A549 (cell line): ENCODE results near the gene APBB2. TPM values are rescaled to one million over a fixed set of nuclear protein-coding genes. Genes with fewer than 3 reads are reported as not detected.
A peak's percentile ranks its signal among the peaks of the same experiment; 100 is the strongest.

Source experiments
- ATAC-seq, 2 experiments: fragments of 200-7000 bp in 1 of 2; fragments of >200 bp in 1 of 2; cut with Nextera tagmentation in 1 of 2; cut with Tn5 transposase in 1 of 2; 3 replicates each; pipeline versions ENCODE4 v1.8.0 to v1.9.1; 2018 to 2020; ENCODE audit warnings: mild to moderate bottlenecking in 1 of 2, moderate library complexity in 1 of 2
- CTCF ChIA-PET: fragments of 300-600 bp; sonication (Branson Sonifier 250); formaldehyde crosslinking; extraction: SDS; loops from one replicate; lab custom pipeline; 2021; ENCODE audit warnings: antibody characterized with exemption, inconsistent platforms; lab: Yijun Ruan, JAX
- POLR2A ChIA-PET: fragments of 350-600 bp; formaldehyde crosslinking; extraction: SDS; loops from one replicate; lab custom pipeline; 2021; ENCODE audit warnings: antibody characterized with exemption, inconsistent platforms; lab: Yijun Ruan, JAX
- DNase-seq, 2 experiments: peaks; one replicate each; pipeline versions ENCODE4 v3.0.0 to v3.0.0-alpha.2; 2011 to 2016; ENCODE audit warnings: low read depth in 1 of 2, low spot score in 1 of 2
- FAIRE-seq: peaks from 2 replicates; lab custom pipeline; 2011; peaks lifted over from hg19 to GRCh38; lab: Jason Lieb, UNC
- H3K27ac ChIP-seq, 2 experiments: fragments of >200 bp; sonication (Bioruptor Twin); formaldehyde crosslinking; 3 replicates each; pipeline ENCODE4 v1.5.1; 2016 to 2017
- H3K4me1 ChIP-seq: fragments of >200 bp; sonication (Bioruptor Twin); formaldehyde crosslinking; 3 replicates; pipeline ENCODE4 v1.6.1; 2016
- H3K4me2 ChIP-seq: fragments of >200 bp; sonication (Bioruptor Twin); formaldehyde crosslinking; 3 replicates; pipeline ENCODE4 v1.6.1; 2016
- H3K4me3 ChIP-seq: fragments of >200 bp; sonication (Bioruptor Twin); formaldehyde crosslinking; 3 replicates; pipeline ENCODE4 v1.5.1; 2016
- H3K9me3 ChIP-seq: fragments of >200 bp; sonication (Bioruptor Twin); formaldehyde crosslinking; 3 replicates; pipeline ENCODE4 v1.6.1; 2016
- ATOH8 ChIP-seq: fragments of 250-450 bp; sonication (Bioruptor Pico); IDR thresholded peaks from 2 replicates; pipeline ENCODE4 v1.5.0; 2020; ENCODE audit warnings: low read depth, mild to moderate bottlenecking, moderate library complexity
- CBX2 ChIP-seq: fragments of 200-600 bp; sonication (generic); IDR thresholded peaks from 2 replicates; pipeline ENCODE4 v1.6.1; 2016; ENCODE audit warnings: low read depth, mild to moderate bottlenecking, borderline replicate concordance
- CBX8 ChIP-seq: fragments of 200-600 bp; sonication (generic); IDR thresholded peaks from 2 replicates; pipeline ENCODE4 v1.6.1; 2016
- CHD2 ChIP-seq: fragments of 150-350 bp; IDR thresholded peaks from 2 replicates; pipeline ENCODE4 v1.6.1; 2014; ENCODE audit warnings: low read length; ENCODE audit not compliant: partially characterized antibody
- CHD4 ChIP-seq: fragments of 200-600 bp; sonication (generic); IDR thresholded peaks from 2 replicates; pipeline ENCODE4 v1.6.1; 2016; ENCODE audit warnings: antibody characterized with exemption, mild to moderate bottlenecking, borderline replicate concordance
- EHMT2 ChIP-seq: fragments of 200-600 bp; sonication (generic); IDR thresholded peaks from 2 replicates; pipeline ENCODE4 v1.6.1; 2016; ENCODE audit warnings: antibody characterized with exemption, low read depth, mild to moderate bottlenecking, moderate library complexity
- ELK1 ChIP-seq: fragments of 150-350 bp; IDR thresholded peaks from 2 replicates; pipeline ENCODE4 v1.6.1; 2014; ENCODE audit warnings: low read depth, mild to moderate bottlenecking, low read length
- FOSL2 ChIP-seq, 2 experiments: fragments of 450-650 bp in 1 of 2; fragments of >200 bp in 1 of 2; sonication (Bioruptor Twin) in 1 of 2; formaldehyde crosslinking; IDR thresholded peaks; 2 replicates each; pipeline versions ENCODE4 v1.5.0 to v1.6.1; 2016 to 2020; ENCODE audit warnings: mild to moderate bottlenecking in 1 of 2, moderate library complexity in 1 of 2
- GATA3 ChIP-seq: IDR thresholded peaks from 2 replicates; pipeline ENCODE4 v1.6.1; 2012; ENCODE audit warnings: borderline replicate concordance
- HEYL ChIP-seq: fragments of 250-450 bp; sonication (Bioruptor Pico); IDR thresholded peaks from 2 replicates; pipeline ENCODE4 v1.8.0; 2021; ENCODE audit warnings: mild to moderate bottlenecking, moderate library complexity
- HOXB13 ChIP-seq: fragments of 250-450 bp; sonication (Bioruptor Pico); IDR thresholded peaks from 2 replicates; pipeline ENCODE4 v1.5.0; 2020; ENCODE audit warnings: low read depth, mild to moderate bottlenecking, moderate library complexity
- JUNB ChIP-seq: fragments of >200 bp; sonication (Bioruptor Twin); formaldehyde crosslinking; IDR thresholded peaks from 2 replicates; pipeline ENCODE4 v1.6.1; 2016
- KDM5A ChIP-seq: fragments of 200-600 bp; sonication (generic); IDR thresholded peaks from 2 replicates; pipeline ENCODE4 v1.6.1; 2016; ENCODE audit warnings: antibody characterized with exemption, mild to moderate bottlenecking
- MAFK ChIP-seq: fragments of 450-650 bp; IDR thresholded peaks from 2 replicates; pipeline ENCODE4 v1.6.1; 2014; ENCODE audit not compliant: partially characterized antibody
- MAZ ChIP-seq: fragments of 150-350 bp; IDR thresholded peaks from 2 replicates; pipeline ENCODE4 v1.6.1; 2014; ENCODE audit warnings: antibody characterized with exemption, low read depth, low read length, borderline replicate concordance
- MYC ChIP-seq: IDR thresholded peaks from 2 replicates; pipeline ENCODE4 v1.6.1; 2012; ENCODE audit warnings: mild to moderate bottlenecking, inconsistent platforms, low read length, improper control_type of control experiment, borderline replicate concordance
- NFE2L2 ChIP-seq: fragments of 150-350 bp; conservative IDR thresholded peaks from 2 replicates; pipeline ENCODE4 v1.6.1; 2014; ENCODE audit warnings: low read length
- NPAS2 ChIP-seq: fragments of 250-450 bp; sonication (Bioruptor Pico); IDR thresholded peaks from 2 replicates; pipeline ENCODE4 v1.8.0; 2022; ENCODE audit warnings: mild to moderate bottlenecking, moderate library complexity, borderline replicate concordance
- PBX3 ChIP-seq: IDR thresholded peaks from 2 replicates; pipeline ENCODE4 v1.6.1; 2012
- RAD21 ChIP-seq, 2 experiments: fragments of >200 bp in 1 of 2; sonication (Bioruptor Twin) in 1 of 2; formaldehyde crosslinking in 1 of 2; IDR thresholded peaks in 1 of 2; conservative IDR thresholded peaks in 1 of 2; 2 replicates in 1 of 2; 3 replicates in 1 of 2; pipeline ENCODE4 v1.6.1; 2012 to 2018; ENCODE audit warnings: inconsistent platforms in 1 of 2
- RARB ChIP-seq: fragments of 250-450 bp; sonication (Bioruptor Pico); IDR thresholded peaks from 2 replicates; pipeline ENCODE4 v1.8.0; 2021; ENCODE audit warnings: mild to moderate bottlenecking, moderate library complexity
- RFX5 ChIP-seq: fragments of 450-650 bp; IDR thresholded peaks from 2 replicates; pipeline ENCODE4 v1.7.1; 2014; ENCODE audit warnings: antibody characterized with exemption, mild to moderate bottlenecking, moderate library complexity
- RNF2 ChIP-seq: fragments of 200-600 bp; sonication (generic); IDR thresholded peaks from 2 replicates; pipeline ENCODE4 v1.6.1; 2016; ENCODE audit warnings: low read depth, mild to moderate bottlenecking, antibody characterized with exemption, moderate library complexity, borderline replicate concordance
- SMC3 ChIP-seq: fragments of >200 bp; sonication (Bioruptor Twin); formaldehyde crosslinking; IDR thresholded peaks from 3 replicates; pipeline ENCODE4 v1.6.1; 2018; ENCODE audit warnings: inconsistent platforms
- SREBF2 ChIP-seq: fragments of 450-650 bp; IDR thresholded peaks from 2 replicates; pipeline ENCODE4 v1.6.1; 2014; ENCODE audit warnings: mild to moderate bottlenecking, moderate library complexity
- ZC3H11A ChIP-seq: fragments of 450-650 bp; IDR thresholded peaks from 2 replicates; pipeline ENCODE4 v1.6.1; 2014; ENCODE audit warnings: antibody characterized with exemption, mild to moderate bottlenecking
- ZSCAN20 ChIP-seq: fragments of 250-450 bp; sonication (Bioruptor Pico); IDR thresholded peaks from 2 replicates; pipeline ENCODE4 v1.8.0; 2022; ENCODE audit warnings: mild to moderate bottlenecking, moderate library complexity
- WGBS: methylation state at CpG from one replicate; pipeline ENCODE4 v1.1.6; 2017; ENCODE audit errors: missing lambda C conversion rate; 5-methylcytosine and 5-hydroxymethylcytosine counted together
- polyA plus RNA-seq, 4 experiments: library from polyadenylated mRNA; depleted of rRNA in 3 of 4; stranded (reverse); fragments of >200 nt; fragmentation: RNase III in 1 of 4; extraction: RNeasy Plus Mini Kit Qiagen cat#74134 plus additional on column Dnase treatment in 1 of 4; gene quantifications; 2 replicates in 3 of 4; 3 replicates in 1 of 4; pipeline ENCODE4 v1.2.3, GENCODE V29; 2011 to 2017

Gene APBB2
- polyA plus RNA-seq, 2 of the 4 experiments (the other 2 are of a cell fraction) = 8.3 to 31.9 TPM

- no peak overlapping the region for H3K4me3 ChIP-seq
- DNase-seq = no peak
- 82% methylated on average over 3 of the region's 3 CpGs for WGBS
- FAIRE-seq = no peak
- H3K9me3 ChIP-seq = no peaks in the 10 kb centered on the region
- no peaks in the 10 kb centered on the region for H3K4me1 ChIP-seq
- no peak overlapping the region for H3K4me2 ChIP-seq
- no peak for TF ChIP-seq ELK1
- TF ChIP-seq CHD2 = no peak
- TF ChIP-seq ATOH8 (CRISPR knock-in tag) = no peak
- no peak for TF ChIP-seq ZSCAN20 (CRISPR knock-in tag)
- TF ChIP-seq RARB (CRISPR knock-in tag) = no peak
- no peak for TF ChIP-seq NFE2L2
- TF ChIP-seq NPAS2 = no peak
- TF ChIP-seq ZC3H11A = no peak
- no peak for TF ChIP-seq SREBF2
- TF ChIP-seq GATA3 = no peak
- TF ChIP-seq RNF2 = no peak
- no peak for TF ChIP-seq RAD21 (conservative IDR thresholded peaks at IDR 0.05 in 1 of 2, IDR thresholded peaks at IDR 0.05 in 1 of 2)
- TF ChIP-seq JUNB = no peak
- TF ChIP-seq CBX2 = no peak
- TF ChIP-seq HEYL (CRISPR knock-in tag) = no peak
- TF ChIP-seq KDM5A = no peak
- TF ChIP-seq RFX5 = no peak
- TF ChIP-seq CHD4 = no peak
- ChIA-PET POLR2A (no interaction called here), CTCF (no interaction called here)
- ATAC-seq = no peak
- no peak overlapping the region for H3K27ac ChIP-seq
These were observed 155.9 kb downstream of the APBB2 start for GRCh38 chr4:41058426-41058825.

- TF ChIP-seq FOSL2 (IDR thresholded peaks at IDR 0.05) (no peak), FOSL2 (CRISPR knock-in tag; IDR thresholded peaks at IDR 0.05) (no peak), SMC3 (no peak), MAZ (no peak), EHMT2 (no peak), CBX8 (no peak), MYC (no peak), NFE2L2 (peak; percentile 63), PBX3 (no peak), MAFK (peak; percentile 62), CHD4 (no peak), HOXB13 (CRISPR knock-in tag) (no peak)
- TF ChIP-seq, all 56 proteins: peak for 2
- Histone ChIP-seq H3K4me3 (no peak overlapping the region), H3K4me1 (no peaks in the 10 kb centered on the region), H3K9me3 (no peaks in the 10 kb centered on the region), H3K4me2 (no peak overlapping the region), H3K27ac (no peak overlapping the region)
- ChIA-PET CTCF (no interaction called here), POLR2A (no interaction called here)
- DNase-seq (no peak), ATAC-seq (no peak), FAIRE-seq (no peak)
- WGBS = 74% methylated on average over 3 of the region's 3 CpGs
These were observed 156.9 kb downstream of the APBB2 start for GRCh38 chr4:41057467-41057866.
